GM18519 (cell line): ENCODE data around the gene OMD.
"Not testable (repeated sequence)": the region's sequence is repeated elsewhere in the genome, so short reads cannot be mapped to it uniquely, and the experiment has no call there.

Experiments used
- ATAC-seq: cut with Tn5 transposase; IDR thresholded peaks from one replicate; pipeline ENCODE4 v1.9.1; 2021; ENCODE audit warnings: mild to moderate bottlenecking, moderate library complexity; ENCODE audit not compliant: unreplicated experiment, low FRiP score

Gene OMD

GRCh38 chr9:92414566-92414965 is 9.7 kb downstream of the OMD start:
- no peak for ATAC-seq

GRCh38 chr9:92411157-92411556 is 13.1 kb downstream of the OMD start:
- ATAC-seq: not testable (repeated sequence)

- ATAC-seq: no peak
Measured at GRCh38 chr9:92408747-92409478, 15.4 kb downstream of the OMD start.

GRCh38 chr9:92407818-92408217 is 16.5 kb downstream of the OMD start:
- no peak for ATAC-seq

- ATAC-seq: no peak
Measured at GRCh38 chr9:92406477-92406876, 17.8 kb downstream of the OMD start.

- ATAC-seq: no peak
Measured at GRCh38 chr9:92405818-92406217, 18.5 kb downstream of the OMD start.

- ATAC-seq: no peak
Measured at GRCh38 chr9:92404042-92404836, 20.0 kb downstream of the OMD start, which contains the start of gene OGN. Gene OGN, minus strand, starts transcription at chr9:92404578. Its CDS starts 1,171 bp downstream, at chr9:92403407.

- no peak for ATAC-seq
Measured at GRCh38 chr9:92402826-92403745, 21.2 kb downstream of the OMD start.

- ATAC-seq: no peak
Measured at GRCh38 chr9:92402360-92402759, 21.9 kb downstream of the OMD start.

GRCh38 chr9:92397853-92398252 is 26.4 kb downstream of the OMD start:
- ATAC-seq: no peak

- no peak for ATAC-seq
Measured at GRCh38 chr9:92395617-92396016, 28.7 kb downstream of the OMD start.

GRCh38 chr9:92393686-92394085 is 30.6 kb downstream of the OMD start:
- ATAC-seq: no peak

- no peak for ATAC-seq
Measured at GRCh38 chr9:92392690-92393089, 31.6 kb downstream of the OMD start.

- no peak for ATAC-seq
Measured at GRCh38 chr9:92385953-92386352, 38.3 kb downstream of the OMD start.

GRCh38 chr9:92385477-92385876 is 38.8 kb downstream of the OMD start:
- no peak for ATAC-seq

- no peak for ATAC-seq
Measured at GRCh38 chr9:92385001-92385400, 39.3 kb downstream of the OMD start.

- ATAC-seq: no peak
Measured at GRCh38 chr9:92384375-92384774, 39.9 kb downstream of the OMD start.

- no peak for ATAC-seq
Measured at GRCh38 chr9:92381775-92382174, 42.5 kb downstream of the OMD start.

GRCh38 chr9:92380603-92381002 is 43.7 kb downstream of the OMD start:
- no peak for ATAC-seq

GRCh38 chr9:92378865-92379560 is 45.3 kb downstream of the OMD start:
- ATAC-seq: no peak
